GM12892 (cell line): ENCODE data around the gene DUSP15.

ENCODE experiments used
- DNase-seq: peaks from one replicate; pipeline ENCODE4 v3.0.0; 2011; ENCODE audit not compliant: insufficient read length
- FAIRE-seq: peaks from 2 replicates; lab custom pipeline; 2011; peaks lifted over from hg19 to GRCh38; lab: Jason Lieb, UNC
- POLR2A ChIP-seq: IDR thresholded peaks from 2 replicates; pipeline ENCODE4 v1.6.1; 2011; ENCODE audit warnings: low read depth, low read length, control low read depth
- POLR2AphosphoS5 ChIP-seq: IDR thresholded peaks from 2 replicates; pipeline ENCODE4 v1.6.1; 2011; ENCODE audit warnings: low read depth, low read length, control low read depth
- TAF1 ChIP-seq: IDR thresholded peaks from 2 replicates; pipeline ENCODE4 v1.6.1; 2011; ENCODE audit warnings: low read depth, mild to moderate bottlenecking, control low read depth, low read length, borderline replicate concordance

DUSP15 gene

GRCh38 chr20:31841928-31842327, 28.4 kb downstream of the DUSP15 start:
- TF ChIP-seq POLR2A (no peak), TAF1 (no peak), POLR2AphosphoS5 (no peak)
- FAIRE-seq (no peak), DNase-seq (no peak)

- DNase-seq: no peak
- no peak for FAIRE-seq
- no peak for TF ChIP-seq POLR2A
- no peak for TF ChIP-seq TAF1
- no peak for TF ChIP-seq POLR2AphosphoS5
These were observed 29.2 kb downstream of the DUSP15 start for GRCh38 chr20:31840906-31841816.

GRCh38 chr20:31839782-31840487, 30.4 kb downstream of the DUSP15 start:
- no peak for DNase-seq
- no peak for FAIRE-seq
- TF ChIP-seq TAF1 (no peak), POLR2AphosphoS5 (no peak), POLR2A (no peak)

GRCh38 chr20:31838646-31839292, 31.6 kb downstream of the DUSP15 start:
- TF ChIP-seq POLR2AphosphoS5: no peak
- TF ChIP-seq TAF1: no peak
- TF ChIP-seq POLR2A: no peak
- DNase-seq: no peak
- no peak for FAIRE-seq

- TF ChIP-seq POLR2A: no peak
- TF ChIP-seq POLR2AphosphoS5: no peak
- TF ChIP-seq TAF1: no peak
- DNase-seq (no peak), FAIRE-seq (no peak)
These were observed 32.4 kb downstream of the DUSP15 start for GRCh38 chr20:31837896-31838397.

GRCh38 chr20:31836853-31837608, 33.3 kb downstream of the DUSP15 start:
- DNase-seq (no peak), FAIRE-seq (no peak)
- TF ChIP-seq POLR2AphosphoS5 (no peak), TAF1 (no peak), POLR2A (no peak)

- FAIRE-seq (peak; percentile 44), DNase-seq (peak; percentile 54)
- TF ChIP-seq POLR2A (no peak), TAF1 (no peak), POLR2AphosphoS5 (no peak)
These were observed 34.1 kb downstream of the DUSP15 start for GRCh38 chr20:31835977-31836852.

GRCh38 chr20:31835554-31835953, 34.8 kb downstream of the DUSP15 start:
- no peak for FAIRE-seq
- DNase-seq: no peak

GRCh38 chr20:31833931-31834521, 36.3 kb downstream of the DUSP15 start:
- TF ChIP-seq POLR2AphosphoS5 (no peak), TAF1 (no peak), POLR2A (no peak)
- FAIRE-seq (no peak), DNase-seq (no peak)

More at GRCh38 chr20:31835554-31835953, 34.8 kb downstream of the DUSP15 start:
- TF ChIP-seq POLR2A (no peak), POLR2AphosphoS5 (no peak), TAF1 (no peak)

- FAIRE-seq: peak; percentile 74
- peak; percentile 75 for DNase-seq
- no peak for TF ChIP-seq POLR2A
- no peak for TF ChIP-seq TAF1
- no peak for TF ChIP-seq POLR2AphosphoS5
These were observed 37.0 kb downstream of the DUSP15 start for GRCh38 chr20:31833130-31833930.
